HEK293T (cell line): ENCODE measurements around the gene AKAP7.

ENCODE experiments used
- CTCF ChIA-PET: fragments of 350-600 bp; formaldehyde crosslinking; extraction: SDS; loops from one replicate; lab custom pipeline; 2021; ENCODE audit warnings: antibody characterized with exemption, inconsistent platforms; lab: Yijun Ruan, JAX
- POLR2A ChIA-PET: fragments of 350-600 bp; formaldehyde crosslinking; extraction: SDS; loops from one replicate; lab custom pipeline; 2020; ENCODE audit warnings: antibody characterized with exemption, inconsistent platforms; lab: Yijun Ruan, JAX
- DNase-seq: peaks from one replicate; pipeline ENCODE4 v3.0.0; 2012; ENCODE audit warnings: mixed read lengths; ENCODE audit errors: extremely low spot score
- ARNT ChIP-seq: fragments of 450-650 bp; IDR thresholded peaks from 2 replicates; pipeline ENCODE4 v1.6.1; 2017; ENCODE audit warnings: mild to moderate bottlenecking
- BHLHE40 ChIP-seq: fragments of 450-650 bp; IDR thresholded peaks from 2 replicates; pipeline ENCODE4 v1.6.1; 2016; ENCODE audit warnings: mild to moderate bottlenecking, moderate library complexity, borderline replicate concordance
- CTBP1 ChIP-seq: fragments of 450-650 bp; IDR thresholded peaks from 2 replicates; pipeline ENCODE4 v1.6.1; 2016; ENCODE audit warnings: borderline replicate concordance
- ELF4 ChIP-seq: fragments of 450-650 bp; IDR thresholded peaks from 2 replicates; pipeline ENCODE4 v1.6.1; 2017; ENCODE audit warnings: antibody characterized with exemption
- FOXA1 ChIP-seq: fragments of 450-650 bp; IDR thresholded peaks from 2 replicates; pipeline ENCODE4 v1.6.1; 2016; ENCODE audit warnings: mild to moderate bottlenecking
- FOXK2 ChIP-seq: fragments of 450-650 bp; IDR thresholded peaks from 2 replicates; pipeline ENCODE4 v1.6.1; 2016; ENCODE audit warnings: mild to moderate bottlenecking
- FOXM1 ChIP-seq: fragments of 450-650 bp; IDR thresholded peaks from 2 replicates; pipeline ENCODE4 v1.6.1; 2017; ENCODE audit warnings: mild to moderate bottlenecking, borderline replicate concordance
- HDGF ChIP-seq: fragments of 450-650 bp; IDR thresholded peaks from 2 replicates; pipeline ENCODE4 v1.6.1; 2017; ENCODE audit warnings: antibody characterized with exemption, borderline replicate concordance
- L3MBTL2 ChIP-seq: fragments of 450-650 bp; conservative IDR thresholded peaks from 2 replicates; pipeline ENCODE4 v1.6.1; 2016; ENCODE audit warnings: mild to moderate bottlenecking
- LEF1 ChIP-seq: fragments of 450-650 bp; IDR thresholded peaks from 2 replicates; pipeline ENCODE4 v1.6.1; 2017; ENCODE audit warnings: mild to moderate bottlenecking, borderline replicate concordance
- NFRKB ChIP-seq: fragments of 450-650 bp; IDR thresholded peaks from 2 replicates; pipeline ENCODE4 v1.6.1; 2016; ENCODE audit warnings: mild to moderate bottlenecking, moderate library complexity
- PKNOX1 ChIP-seq: fragments of 450-650 bp; IDR thresholded peaks from 2 replicates; pipeline ENCODE4 v1.6.1; 2016
- SP1 ChIP-seq: fragments of 450-650 bp; IDR thresholded peaks from 2 replicates; pipeline ENCODE4 v1.6.1; 2017
- SUZ12 ChIP-seq: fragments of 450-650 bp; IDR thresholded peaks from 2 replicates; pipeline ENCODE4 v1.6.1; 2016; ENCODE audit warnings: mild to moderate bottlenecking
- TARDBP ChIP-seq: fragments of 450-650 bp; IDR thresholded peaks from 2 replicates; pipeline ENCODE4 v1.6.1; 2016
- ZNF384 ChIP-seq: fragments of 450-650 bp; IDR thresholded peaks from 2 replicates; pipeline ENCODE4 v1.6.1; 2016

Gene AKAP7

DNA sequence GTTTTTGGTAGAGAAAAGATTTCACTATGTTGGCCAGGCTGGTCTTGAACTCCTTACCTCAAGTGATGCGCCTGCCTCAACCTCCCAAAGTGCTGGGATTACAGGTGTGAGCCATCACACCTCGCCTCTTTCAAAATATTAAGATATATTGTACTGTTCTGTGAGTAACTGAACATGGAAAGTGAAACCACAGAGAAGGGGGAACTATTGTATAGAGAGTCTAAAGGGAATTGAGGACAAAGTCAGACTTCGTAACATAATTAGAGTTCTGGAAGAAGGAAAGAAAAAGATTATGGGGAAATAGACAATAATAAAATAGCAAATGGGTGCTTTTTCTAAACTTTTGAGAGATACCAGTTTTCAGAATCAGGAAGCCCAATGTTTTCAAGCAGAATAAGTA is 17.4 kb upstream of the AKAP7 start:
- TF ChIP-seq ELF4 (no peak), ZNF384 (no peak), ARNT (no peak), SP1 (no peak), LEF1 (no peak), PKNOX1 (no peak), FOXK2 (no peak), SUZ12 (no peak), TARDBP (no peak), FOXA1 (no peak), CTBP1 (no peak), HDGF (no peak), BHLHE40 (no peak), NFRKB (no peak), L3MBTL2 (no peak)
- CTCF ChIA-PET: interaction anchor here (3.5 kb wide), 1 partner anchor 233 kb away, joined by 33 read pairs; no protein-coding TSS in a partner anchor
- POLR2A ChIA-PET: no interaction called here
- DNase-seq: no peak

DNA sequence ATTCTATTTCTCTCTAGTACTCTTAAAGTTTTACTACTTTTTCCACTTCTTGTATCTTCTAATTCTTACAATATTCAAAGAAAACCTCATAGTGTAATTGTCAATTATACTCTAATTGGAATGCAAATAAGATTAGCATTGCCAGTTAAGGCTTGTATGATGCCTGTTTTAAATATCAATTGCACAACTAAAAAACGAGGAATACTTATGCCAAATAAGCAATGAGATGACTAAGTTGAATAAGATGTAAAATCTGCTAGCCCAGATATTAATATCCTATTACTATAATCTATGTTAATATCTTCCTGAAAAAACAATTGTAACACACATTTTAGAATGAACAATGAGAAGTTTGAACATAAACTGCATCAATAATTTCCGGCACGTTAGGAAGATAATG is 13.3 kb upstream of the AKAP7 start:
- CTCF ChIA-PET: no interaction called here
- POLR2A ChIA-PET: no interaction called here
- TF ChIP-seq PKNOX1 (no peak), SP1 (no peak), LEF1 (no peak), ARNT (no peak)

DNA sequence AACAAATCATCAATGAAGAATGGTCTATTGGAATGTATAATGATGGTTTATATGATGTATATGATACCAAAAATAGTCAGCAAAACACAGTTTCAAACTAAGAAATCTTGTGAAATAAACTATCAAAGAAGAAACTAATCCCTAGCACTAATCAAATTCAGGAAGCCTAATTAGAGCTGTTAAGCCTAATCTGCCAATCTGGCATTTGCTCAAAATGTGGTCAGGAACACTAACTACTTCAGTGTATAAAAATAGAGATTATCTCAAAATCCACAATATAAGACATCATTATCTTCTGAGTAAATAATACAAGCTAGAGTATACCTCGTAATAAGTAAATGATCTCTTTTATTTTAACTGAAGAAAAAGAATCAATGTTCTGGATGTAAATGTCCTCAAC is 12.8 kb upstream of the AKAP7 start:
- no peak for TF ChIP-seq ELF4
- TF ChIP-seq TARDBP: no peak
- no peak for TF ChIP-seq ARNT
- no peak for TF ChIP-seq LEF1
- no peak for TF ChIP-seq HDGF
- TF ChIP-seq SUZ12: no peak
- POLR2A ChIA-PET: no interaction called here
- DNase-seq: no peak
- CTCF ChIA-PET: no interaction called here

More for the DNA sequence above, 13.3 kb upstream of the AKAP7 start:
- no peak for DNase-seq

DNA sequence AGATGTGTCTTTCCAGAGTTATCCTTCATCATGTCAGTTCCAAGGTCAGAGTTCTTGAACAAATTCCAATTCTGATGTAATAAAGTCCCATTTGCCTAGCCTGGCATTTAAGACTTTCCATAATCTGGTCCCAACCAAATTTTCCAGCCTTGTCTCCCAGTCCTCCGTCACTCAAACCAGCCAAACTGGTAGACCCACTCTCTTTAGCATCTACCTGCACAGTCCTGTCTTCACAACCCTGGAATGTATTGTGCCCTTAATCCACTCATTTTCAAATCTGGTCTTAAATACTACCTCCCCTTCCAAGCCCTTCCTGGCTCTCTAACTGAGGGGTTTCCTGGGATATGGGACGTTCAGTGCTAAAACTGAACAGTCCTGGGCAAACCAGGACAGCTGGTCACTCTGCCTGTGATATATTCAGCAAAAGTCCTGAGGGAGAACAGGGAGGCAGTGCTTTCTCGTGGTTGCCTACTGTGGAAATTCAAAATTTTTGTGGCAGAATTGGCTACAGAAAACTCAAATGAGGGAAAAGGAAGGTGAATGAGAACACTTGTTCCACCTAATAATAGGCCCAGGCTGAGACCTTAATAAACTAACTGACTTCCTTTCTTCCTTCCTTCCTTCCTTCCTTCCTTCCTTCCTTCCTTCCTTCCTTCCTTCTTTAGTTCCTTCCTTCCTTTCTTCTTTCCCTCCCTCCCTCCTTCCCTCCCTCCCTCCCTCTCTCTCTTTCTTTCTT is 10.8 kb upstream of the AKAP7 start:
- ChIA-PET POLR2A (no interaction called here), CTCF (no interaction called here)
- TF ChIP-seq LEF1 (no peak), ELF4 (no peak), NFRKB (no peak), HDGF (no peak), BHLHE40 (no peak)
- no peak for DNase-seq

DNA sequence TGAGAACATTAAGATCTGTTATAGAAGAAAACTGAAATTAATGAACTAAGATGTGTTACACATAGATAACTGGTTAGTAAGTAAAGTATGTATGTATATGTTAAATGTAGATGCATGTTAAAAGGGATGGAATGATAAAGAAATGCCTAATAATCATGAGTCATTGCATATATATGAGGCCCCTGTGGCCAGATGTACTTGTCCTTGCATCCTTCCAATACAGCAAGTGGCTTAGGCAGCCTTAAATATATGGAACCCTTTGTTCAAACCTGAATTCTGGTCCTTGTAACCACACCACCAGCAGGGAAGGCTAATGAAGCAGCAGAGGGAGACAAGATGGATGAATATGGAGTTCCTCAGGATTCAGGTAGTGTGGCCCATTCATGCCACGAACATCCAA is 9.8 kb upstream of the AKAP7 start:
- POLR2A ChIA-PET: no interaction called here
- CTCF ChIA-PET: interaction anchor here (0.6 kb wide), 1 partner anchor 397 kb away, joined by 3 read pairs; no protein-coding TSS in a partner anchor
- DNase-seq: no peak
- no peak for TF ChIP-seq SUZ12
- no peak for TF ChIP-seq FOXM1
- TF ChIP-seq FOXA1: no peak
- TF ChIP-seq BHLHE40: no peak
- no peak for TF ChIP-seq ZNF384
- no peak for TF ChIP-seq ARNT
- no peak for TF ChIP-seq LEF1
- TF ChIP-seq NFRKB: no peak
- TF ChIP-seq CTBP1: no peak
- TF ChIP-seq SP1: no peak
- TF ChIP-seq TARDBP: no peak
- TF ChIP-seq L3MBTL2: no peak

- DNase-seq: no peak
- POLR2A ChIA-PET: no interaction called here
- TF ChIP-seq ELF4 (no peak), FOXK2 (no peak), HDGF (no peak), BHLHE40 (no peak), SUZ12 (no peak), CTBP1 (no peak), FOXA1 (no peak), PKNOX1 (no peak), TARDBP (no peak), ZNF384 (no peak)
- CTCF ChIA-PET: interaction anchor here (0.6 to 1.2 kb wide), 2 partner anchors 13 to 318 kb away, joined by 3 to 4 read pairs; no protein-coding TSS in a partner anchor
Observed at GRCh38 chr6:131129689-131130553, 5.3 kb upstream of the AKAP7 start.
